Mesendoderm (in vitro differentiated cells): ENCODE measurements around the gene IL17RE.

Experiments used
- DNase-seq: peaks from one replicate; pipeline ENCODE4 v3.0.0; 2013
- H2AK5ac ChIP-seq: 2 replicates; pipeline ENCODE4 v1.6.1; 2013; ENCODE audit warnings: low read length, inconsistent platforms
- H2BK120ac ChIP-seq: 2 replicates; pipeline ENCODE4 v1.6.1; 2013; ENCODE audit warnings: low read depth, mild to moderate bottlenecking, low read length, moderate library complexity, mixed read lengths
- H2BK15ac ChIP-seq: replicated peaks from 2 replicates; pipeline ENCODE4 v1.6.1; 2013; ENCODE audit warnings: low read depth, mild to moderate bottlenecking, moderate library complexity
- H2BK5ac ChIP-seq: 2 replicates; pipeline ENCODE4 v1.6.1; 2013; ENCODE audit warnings: low read length, inconsistent platforms
- H3K18ac ChIP-seq: 2 replicates; pipeline ENCODE4 v1.6.1; 2013; ENCODE audit warnings: mild to moderate bottlenecking, low read length, mixed read lengths
- H3K23ac ChIP-seq: one replicate; pipeline ENCODE4 v1.6.1; 2013; ENCODE audit warnings: low read length
- H3K27ac ChIP-seq: 2 replicates; pipeline ENCODE4 v1.5.1; 2013; ENCODE audit warnings: low read depth, mild to moderate bottlenecking, inconsistent platforms, low read length, moderate library complexity
- H3K27me3 ChIP-seq: 2 replicates; pipeline ENCODE4 v1.6.1; 2013; ENCODE audit warnings: low read length, control low read depth, mild to moderate bottlenecking, inconsistent platforms; ENCODE audit not compliant: insufficient read depth, poor library complexity
- H3K36me3 ChIP-seq: 2 replicates; pipeline ENCODE4 v1.6.1; 2013; ENCODE audit warnings: low read length, inconsistent platforms; ENCODE audit not compliant: control insufficient read depth, insufficient read depth
- H3K4ac ChIP-seq: one replicate; pipeline ENCODE4 v1.6.1; 2013; ENCODE audit warnings: low read depth, mild to moderate bottlenecking, low read length, moderate library complexity
- H3K4me1 ChIP-seq: 2 replicates; pipeline ENCODE4 v1.6.1; 2013; ENCODE audit warnings: low read depth, low read length, inconsistent platforms; ENCODE audit not compliant: control insufficient read depth
- H3K4me2 ChIP-seq: 2 replicates; pipeline ENCODE4 v1.6.1; 2013; ENCODE audit warnings: low read length
- H3K4me3 ChIP-seq: 2 replicates; pipeline ENCODE4 v1.5.1; 2013; ENCODE audit warnings: mild to moderate bottlenecking, low read length
- H3K56ac ChIP-seq: one replicate; pipeline ENCODE4 v1.6.1; 2013; ENCODE audit warnings: low read length
- H3K79me1 ChIP-seq: 2 replicates; pipeline ENCODE4 v1.6.1; 2013; ENCODE audit warnings: low read length, inconsistent platforms
- H3K79me2 ChIP-seq: 2 replicates; pipeline ENCODE4 v1.6.1; 2013; ENCODE audit warnings: mild to moderate bottlenecking, low read length; ENCODE audit not compliant: control insufficient read depth, insufficient read depth
- H3K9ac ChIP-seq: 2 replicates; pipeline ENCODE4 v1.6.1; 2013; ENCODE audit warnings: low read length, inconsistent platforms
- H4K5ac ChIP-seq: one replicate; pipeline ENCODE4 v1.6.1; 2013; ENCODE audit warnings: low read length
- H4K8ac ChIP-seq: one replicate; pipeline ENCODE4 v1.6.1; 2013; ENCODE audit warnings: low read depth, mild to moderate bottlenecking, control low read depth, low read length, moderate library complexity
- WGBS: extraction: QIAGEN DNeasy Blood & Tissue Kit; methylation state at CpG from one replicate; pipeline ENCODE4 v1.1.7; 2013; ENCODE audit warnings: low lambda C conversion rate, missing lambda C conversion rate; ENCODE audit not compliant: insufficient coverage; ENCODE audit errors: extremely low coverage; 5-methylcytosine and 5-hydroxymethylcytosine counted together

IL17RE gene

GRCh38 chr3:9911863-9912262 is 9.2 kb downstream of the IL17RE start:
- no peaks in the 10 kb centered on the region for H3K79me2 ChIP-seq
- no peak overlapping the region for H4K8ac ChIP-seq
- H3K4me2 ChIP-seq: no peak overlapping the region
- H2BK5ac ChIP-seq: no peak overlapping the region
- H3K27me3 ChIP-seq: no peaks in the 10 kb centered on the region
- no CpG with 5 or more reads among the region's 8 CpGs for WGBS
- no peak overlapping the region for H3K9ac ChIP-seq
- H2BK120ac ChIP-seq: no peak overlapping the region
- no peak overlapping the region for H3K23ac ChIP-seq
- H4K5ac ChIP-seq: no peak overlapping the region
- H3K36me3 ChIP-seq: no peaks in the 10 kb centered on the region
- H3K56ac ChIP-seq: no peak overlapping the region
- H2BK15ac ChIP-seq: no peak overlapping the region
- H3K27ac ChIP-seq: no peak overlapping the region
- H3K4ac ChIP-seq: no peak overlapping the region
- H3K18ac ChIP-seq: no peak overlapping the region
- peaks cover 2% of the 10 kb centered on the region for H3K4me1 ChIP-seq
- H2AK5ac ChIP-seq: no peak overlapping the region
- no peak overlapping the region for H3K4me3 ChIP-seq
- no peaks in the 10 kb centered on the region for H3K79me1 ChIP-seq
- no peak for DNase-seq

DNA sequence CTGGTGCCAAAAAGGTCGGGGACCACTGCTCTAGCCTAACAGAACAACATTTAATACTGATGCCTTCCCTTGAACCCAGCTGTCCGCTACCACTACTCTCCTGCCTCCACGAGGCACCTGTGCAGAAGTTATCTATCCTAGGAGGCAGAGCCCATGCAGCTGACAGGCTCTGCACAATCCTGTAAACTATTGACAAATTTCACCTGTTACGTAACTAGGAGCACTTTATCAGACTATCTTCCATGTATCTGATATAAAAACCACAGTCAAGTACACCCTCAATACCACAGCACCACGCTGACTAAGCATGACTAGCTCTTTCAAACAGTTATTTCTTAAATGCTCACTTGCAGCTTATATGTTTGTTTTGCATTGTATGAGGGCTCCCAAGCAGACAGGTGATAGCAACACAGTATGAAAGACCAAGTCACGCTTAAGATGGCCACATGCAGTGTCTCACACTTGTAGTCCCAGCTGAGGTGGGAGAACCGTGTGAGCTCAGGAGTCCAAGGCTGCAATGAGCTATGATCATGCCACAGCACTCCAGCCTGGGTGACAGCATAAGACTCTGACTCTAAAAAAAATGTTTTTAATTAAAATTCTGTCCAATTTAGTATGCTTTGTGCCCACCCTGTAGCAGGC is 9.8 kb downstream of the IL17RE start:
- Histone ChIP-seq H2AK5ac (no peak overlapping the region), H3K4me1 (peaks cover 3% of the 10 kb centered on the region), H3K18ac (no peak overlapping the region), H3K79me2 (no peaks in the 10 kb centered on the region), H2BK120ac (no peak overlapping the region), H3K23ac (no peak overlapping the region), H3K4me2 (no peak overlapping the region), H2BK15ac (no peak overlapping the region), H3K4me3 (no peak overlapping the region), H3K36me3 (no peaks in the 10 kb centered on the region), H3K27ac (no peak overlapping the region), H3K4ac (no peak overlapping the region), H3K56ac (no peak overlapping the region), H2BK5ac (no peak overlapping the region), H3K79me1 (no peaks in the 10 kb centered on the region), H4K8ac (no peak overlapping the region), H3K27me3 (no peaks in the 10 kb centered on the region), H3K9ac (no peak overlapping the region), H4K5ac (no peak overlapping the region)
- no CpG with 5 or more reads among the region's 7 CpGs for WGBS
- DNase-seq: no peak

DNA sequence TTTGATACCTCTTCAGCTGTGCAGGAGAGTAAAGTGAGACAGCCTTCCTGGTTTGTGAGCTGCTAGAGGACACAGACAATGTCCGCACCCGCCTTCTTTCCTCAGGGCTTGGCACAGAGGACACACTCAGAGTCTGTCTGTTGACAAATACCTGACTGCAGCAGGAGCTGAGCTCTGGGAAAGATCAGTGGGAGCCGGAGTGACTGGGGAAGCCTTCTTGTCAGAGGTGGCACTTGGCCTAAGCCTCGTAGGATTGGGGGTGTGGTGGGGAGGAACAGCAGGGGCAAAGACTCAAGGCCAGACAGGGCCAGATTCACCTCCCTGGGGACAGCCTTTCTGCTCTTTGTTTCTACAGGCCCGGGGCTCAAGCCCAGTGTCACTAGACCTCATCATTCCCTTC is 11.0 kb downstream of the IL17RE start:
- no peaks in the 10 kb centered on the region for H3K79me2 ChIP-seq
- H2BK120ac ChIP-seq: no peak overlapping the region
- no peak for DNase-seq
- no peak overlapping the region for H3K27ac ChIP-seq
- no peak overlapping the region for H4K8ac ChIP-seq
- H2BK5ac ChIP-seq: no peak overlapping the region
- H3K18ac ChIP-seq: no peak overlapping the region
- peaks cover 3% of the 10 kb centered on the region for H3K4me1 ChIP-seq
- H3K36me3 ChIP-seq: no peaks in the 10 kb centered on the region
- H4K5ac ChIP-seq: no peak overlapping the region
- no CpG with 5 or more reads among the region's 5 CpGs for WGBS
- H3K27me3 ChIP-seq: no peaks in the 10 kb centered on the region
- no peak overlapping the region for H3K4me2 ChIP-seq
- no peak overlapping the region for H3K56ac ChIP-seq
- H3K23ac ChIP-seq: no peak overlapping the region
- no peak overlapping the region for H2AK5ac ChIP-seq
- H3K79me1 ChIP-seq: no peaks in the 10 kb centered on the region
- no peak overlapping the region for H2BK15ac ChIP-seq
- no peak overlapping the region for H3K9ac ChIP-seq
- no peak overlapping the region for H3K4me3 ChIP-seq
- H3K4ac ChIP-seq: no peak overlapping the region

DNA sequence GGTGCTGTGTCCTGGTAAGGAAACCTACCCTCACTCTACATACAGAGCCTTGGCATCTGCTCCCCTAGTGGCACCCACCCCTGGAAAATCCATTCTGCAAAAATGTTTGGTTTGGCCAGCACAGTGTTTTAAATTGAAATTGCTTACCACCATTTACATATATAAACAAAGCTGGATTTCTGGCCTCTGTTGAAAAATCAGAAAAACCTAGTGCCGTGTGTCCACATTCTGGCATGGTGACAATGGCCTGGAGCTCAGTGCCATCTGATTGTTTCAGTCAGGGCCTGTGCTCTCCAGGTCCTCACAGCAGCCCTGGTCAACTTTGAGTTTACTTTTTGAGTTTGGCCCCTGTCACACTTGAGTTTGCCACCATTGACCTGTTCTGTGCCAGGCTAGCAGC is 11.4 kb downstream of the IL17RE start:
- H3K27ac ChIP-seq: no peak overlapping the region
- no peak overlapping the region for H2BK5ac ChIP-seq
- no peak overlapping the region for H2BK15ac ChIP-seq
- no peak overlapping the region for H4K5ac ChIP-seq
- WGBS: no CpG with 5 or more reads among the region's 1 CpG
- no peak overlapping the region for H4K8ac ChIP-seq
- no peak overlapping the region for H3K4ac ChIP-seq
- H3K36me3 ChIP-seq: no peaks in the 10 kb centered on the region
- H2AK5ac ChIP-seq: no peak overlapping the region
- no peaks in the 10 kb centered on the region for H3K79me2 ChIP-seq
- H2BK120ac ChIP-seq: no peak overlapping the region
- peaks cover 3% of the 10 kb centered on the region for H3K4me1 ChIP-seq
- H3K18ac ChIP-seq: no peak overlapping the region
- H3K56ac ChIP-seq: no peak overlapping the region
- no peak for DNase-seq
- H3K4me3 ChIP-seq: no peak overlapping the region
- no peak overlapping the region for H3K23ac ChIP-seq
- H3K4me2 ChIP-seq: no peak overlapping the region
- H3K9ac ChIP-seq: no peak overlapping the region
- H3K27me3 ChIP-seq: no peaks in the 10 kb centered on the region
- H3K79me1 ChIP-seq: no peaks in the 10 kb centered on the region

- H3K27me3 ChIP-seq: no peaks in the 10 kb centered on the region
- H3K36me3 ChIP-seq: no peaks in the 10 kb centered on the region
- peaks cover 3% of the 10 kb centered on the region for H3K4me1 ChIP-seq
- no peak overlapping the region for H3K18ac ChIP-seq
- DNase-seq: no peak
- H3K4ac ChIP-seq: no peak overlapping the region
- H3K4me2 ChIP-seq: peak overlapping the region; percentile 87
- peak overlapping the region; percentile 94 for H3K9ac ChIP-seq
- no peaks in the 10 kb centered on the region for H3K79me2 ChIP-seq
- no peak overlapping the region for H3K4me3 ChIP-seq
- WGBS: no CpG with 5 or more reads among the region's 15 CpGs
- H2BK5ac ChIP-seq: no peak overlapping the region
- H3K79me1 ChIP-seq: no peaks in the 10 kb centered on the region
- H3K23ac ChIP-seq: no peak overlapping the region
- H3K56ac ChIP-seq: peak overlapping the region; percentile 98
- no peak overlapping the region for H2AK5ac ChIP-seq
- H3K27ac ChIP-seq: no peak overlapping the region
- no peak overlapping the region for H4K5ac ChIP-seq
- no peak overlapping the region for H2BK120ac ChIP-seq
- no peak overlapping the region for H4K8ac ChIP-seq
- H2BK15ac ChIP-seq: no peak overlapping the region
Observed at GRCh38 chr3:9914559-9915253, 12.1 kb downstream of the IL17RE start.
